DMS 273 treated with DMSO at 0.1 percent for 48 hours (cell line): ENCODE measurements around the gene CLEC17A.
"Not testable (repeated sequence)": the region's sequence is repeated elsewhere in the genome, so short reads cannot be mapped to it uniquely, and the experiment has no call there.

Experiments
- DNase-seq: peaks from one replicate; lab custom pipeline; 2025; lab: John Stamatoyannopoulos, UW

CLEC17A gene

GRCh38 chr19:14582894-14583340 is at the start of gene CLEC17A:
Gene CLEC17A, plus strand, starts transcription at chr19:14583084. Its CDS starts 77 bp downstream, at chr19:14583161.
- no peak for DNase-seq

GRCh38 chr19:14533450-14533849 is 49.4 kb upstream of the CLEC17A start:
- DNase-seq = no peak

GRCh38 chr19:14536926-14537692 is 45.8 kb upstream of the CLEC17A start:
- no peak for DNase-seq

GRCh38 chr19:14540741-14541525 is 42.0 kb upstream of the CLEC17A start:
- no peak for DNase-seq

GRCh38 chr19:14541979-14542378 is 40.9 kb upstream of the CLEC17A start:
- DNase-seq = not testable (repeated sequence)

GRCh38 chr19:14542711-14543328 is 40.1 kb upstream of the CLEC17A start:
- no peak for DNase-seq

- DNase-seq = no peak
Measured at GRCh38 chr19:14544047-14544446, 38.8 kb upstream of the CLEC17A start.

GRCh38 chr19:14544977-14545715 is 37.7 kb upstream of the CLEC17A start:
- DNase-seq = peak; percentile 45

GRCh38 chr19:14545716-14546082 is 37.2 kb upstream of the CLEC17A start:
- no peak for DNase-seq

GRCh38 chr19:14550201-14550754 is 32.6 kb upstream of the CLEC17A start:
- no peak for DNase-seq

- not testable (repeated sequence) for DNase-seq
Measured at GRCh38 chr19:14551134-14552005, 31.5 kb upstream of the CLEC17A start.

- not testable (repeated sequence) for DNase-seq
Measured at GRCh38 chr19:14552006-14552360, 30.9 kb upstream of the CLEC17A start.

- DNase-seq = no peak
Measured at GRCh38 chr19:14553042-14553938, 29.6 kb upstream of the CLEC17A start.

- no peak for DNase-seq
Measured at GRCh38 chr19:14553939-14554243, 29.0 kb upstream of the CLEC17A start.

- DNase-seq = no peak
Measured at GRCh38 chr19:14554382-14554812, 28.5 kb upstream of the CLEC17A start.

- no peak for DNase-seq
Measured at GRCh38 chr19:14555918-14556661, 26.8 kb upstream of the CLEC17A start.

- DNase-seq = no peak
Measured at GRCh38 chr19:14556662-14557188, 26.2 kb upstream of the CLEC17A start.

- no peak for DNase-seq
Measured at GRCh38 chr19:14558370-14559066, 24.4 kb upstream of the CLEC17A start.
